Measurements from ENCODE around the gene METTL2B. TPM values are rescaled to one million over a fixed set of nuclear protein-coding genes. Genes with fewer than 3 reads are reported as not detected.

Gene METTL2B, protein sequence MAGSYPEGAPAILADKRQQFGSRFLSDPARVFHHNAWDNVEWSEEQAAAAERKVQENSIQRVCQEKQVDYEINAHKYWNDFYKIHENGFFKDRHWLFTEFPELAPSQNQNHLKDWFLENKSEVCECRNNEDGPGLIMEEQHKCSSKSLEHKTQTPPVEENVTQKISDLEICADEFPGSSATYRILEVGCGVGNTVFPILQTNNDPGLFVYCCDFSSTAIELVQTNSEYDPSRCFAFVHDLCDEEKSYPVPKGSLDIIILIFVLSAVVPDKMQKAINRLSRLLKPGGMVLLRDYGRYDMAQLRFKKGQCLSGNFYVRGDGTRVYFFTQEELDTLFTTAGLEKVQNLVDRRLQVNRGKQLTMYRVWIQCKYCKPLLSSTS
- 34.7 and 37.9 TPM in 2 replicates for total RNA-seq

DNA sequence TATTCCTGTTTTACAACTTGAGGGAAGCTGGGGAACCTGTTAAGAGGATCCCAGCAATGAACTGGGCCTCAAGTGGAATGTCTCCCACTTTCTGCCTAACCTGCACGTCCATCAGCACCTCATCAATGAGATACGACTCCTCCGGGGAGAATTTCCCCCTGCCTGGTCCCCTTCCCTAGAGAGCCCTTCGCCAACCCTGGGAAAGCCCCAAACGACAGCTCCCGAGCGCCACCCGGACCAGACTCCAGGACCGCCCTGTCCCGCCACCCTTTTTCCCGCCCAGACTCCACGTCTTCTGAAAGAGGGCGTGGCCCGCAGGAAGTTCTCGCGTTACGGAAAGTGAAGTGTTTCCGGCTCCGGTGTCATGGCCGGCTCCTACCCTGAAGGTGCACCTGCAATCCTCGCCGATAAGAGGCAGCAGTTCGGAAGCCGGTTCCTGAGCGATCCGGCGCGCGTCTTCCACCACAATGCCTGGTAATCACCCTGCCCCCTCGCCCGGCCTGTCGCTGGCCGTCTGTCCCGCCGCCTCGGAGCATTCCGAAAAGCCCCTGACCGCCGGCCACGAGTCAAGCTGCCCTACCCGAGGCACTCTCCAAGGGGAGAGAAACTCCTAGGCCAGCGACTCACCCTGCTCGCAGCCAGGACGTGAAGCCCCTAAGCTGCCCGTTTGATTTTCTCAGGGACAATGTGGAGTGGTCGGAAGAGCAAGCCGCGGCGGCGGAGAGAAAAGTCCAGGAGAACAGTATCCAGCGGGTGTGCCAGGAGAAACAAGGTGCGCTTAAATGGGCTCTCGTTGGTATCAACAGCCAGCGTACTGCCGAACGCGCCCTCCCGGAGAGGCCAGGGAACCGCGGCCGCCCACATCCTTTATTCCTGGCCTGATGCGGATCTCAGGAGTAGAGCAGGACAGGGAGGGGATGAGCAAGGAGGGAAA, at the start of gene METTL2B:
TSS of gene METTL2B (plus strand) at position 347 of the 934 bp plus-strand sequence. CDS start at position 365, 18 bp downstream.

DNA sequence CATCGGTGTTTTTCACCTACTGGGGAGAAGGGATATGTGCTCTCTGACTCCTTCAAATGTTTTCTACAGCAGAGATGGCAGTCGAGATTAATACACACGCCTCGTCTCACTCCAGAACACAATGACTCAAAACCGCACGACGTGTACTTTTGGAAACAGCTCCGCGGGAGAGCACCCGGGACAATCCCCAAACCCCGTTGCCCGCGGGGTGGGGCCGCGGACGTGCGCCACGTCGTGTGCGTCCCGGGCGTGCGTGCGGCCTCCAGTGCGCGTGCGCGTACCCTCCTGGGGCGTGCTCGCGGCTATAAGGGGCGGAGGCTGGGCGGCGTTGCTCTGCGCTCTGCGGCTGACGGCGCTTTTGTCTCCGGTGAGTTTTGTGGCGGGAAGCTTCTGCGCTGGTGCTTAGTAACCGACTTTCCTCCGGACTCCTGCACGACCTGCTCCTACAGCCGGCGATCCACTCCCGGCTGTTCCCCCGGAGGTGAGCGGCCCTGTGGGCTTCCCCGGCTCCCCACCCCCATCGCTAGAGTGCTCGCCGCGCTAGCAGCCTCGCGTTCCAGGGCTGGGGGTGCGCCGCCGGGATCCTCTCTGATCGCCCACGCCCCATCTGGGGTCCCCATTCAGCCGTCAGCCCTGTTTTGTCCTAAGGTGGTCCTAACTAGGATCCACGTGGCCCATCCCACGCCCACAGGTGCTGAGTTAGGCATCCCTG, 20.8 kb upstream of the METTL2B start, which contains the start of gene HILPDA:
TSS of gene HILPDA (plus strand) at position 336 of the 712 bp plus-strand sequence. CDS start 1,391 bp downstream, outside the sequence.

Other genes starting within 250 kb of the METTL2B start
- not detected in 2 replicates for gene LEP, start 235.5 kb upstream of the METTL2B start, total RNA-seq
- gene RBM28, start 132.8 kb upstream of the METTL2B start, total RNA-seq, result 17.6 and 18.2 TPM in 2 replicates
- gene PRRT4, start 115.1 kb upstream of the METTL2B start, total RNA-seq, result under 0.01 and 0.06 TPM in 2 replicates
- gene IMPDH1, start 66.8 kb upstream of the METTL2B start, total RNA-seq, result 35.1 and 38.3 TPM in 2 replicates
- gene HILPDA, start 20.9 kb upstream of the METTL2B start, total RNA-seq, result 8.5 and 9.1 TPM in 2 replicates
- gene GARIN1A, start 195.5 kb downstream of the METTL2B start, total RNA-seq, result 0.92 and 1.6 TPM in 2 replicates

All from aortic smooth muscle cell (primary cell).